Measurements from ENCODE around the gene ABCC8. TPM values are rescaled to one million over a fixed set of nuclear protein-coding genes. Genes with fewer than 3 reads are reported as not detected.

The ABCC8 gene
- total and polyA plus RNA-seq, 10 of the 15 experiments (the other 5 are each of a cell fraction or from before 2014, with no cell fraction given) = not detected

DNA sequence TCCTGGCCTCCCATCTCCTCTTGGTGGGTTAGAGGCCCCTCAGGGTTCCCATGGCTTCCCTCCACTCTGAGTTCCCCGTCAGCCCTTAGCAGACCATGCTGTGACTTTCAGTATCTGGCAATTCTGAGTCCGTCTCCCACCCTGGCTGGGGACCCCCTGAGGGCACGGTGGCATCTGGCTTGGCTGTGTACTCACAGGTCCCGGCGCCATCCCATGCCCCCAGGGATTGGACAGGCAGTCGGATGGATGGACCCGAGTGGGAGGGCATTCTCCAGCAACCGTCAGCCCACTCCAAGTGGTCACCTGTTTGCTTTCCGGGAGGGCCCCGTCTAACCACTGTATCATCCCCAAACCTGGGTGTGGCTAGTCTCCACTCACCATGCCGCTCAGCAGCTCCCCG, 24.0 kb upstream of the ABCC8 start:
- CTCF ChIA-PET = no interaction called here
- no peak overlapping the region for H2AFZ ChIP-seq (ENCODE audit: control insufficient read depth, low read depth, low read length)
- WGBS (ENCODE audit: insufficient coverage, insufficient replicate concordance, low lambda C conversion rate, missing lambda C conversion rate) = 33% methylated on average over 12 of the region's 12 CpGs
- no peak overlapping the region for H3K9ac ChIP-seq (ENCODE audit: control insufficient read depth, insufficient read depth, low read length)
- no peak for FAIRE-seq
- SMC1A ChIA-PET (ENCODE audit: uncharacterized antibody, unreplicated experiment) = no interaction called here
- no peak for DNase-seq (ENCODE audit: low read depth, low spot score)
- H3K79me2 ChIP-seq (ENCODE audit: control insufficient read depth, insufficient read depth, low read length) = no peaks in the 10 kb centered on the region
- no peak overlapping the region for H3K4me2 ChIP-seq (ENCODE audit: control insufficient read depth, insufficient read depth)
- no peak for TF ChIP-seq ZNF384 (IDR thresholded peaks at IDR 0.05; ENCODE audit: borderline replicate concordance, low read depth, low read length)
- TF ChIP-seq, protein P1, sequence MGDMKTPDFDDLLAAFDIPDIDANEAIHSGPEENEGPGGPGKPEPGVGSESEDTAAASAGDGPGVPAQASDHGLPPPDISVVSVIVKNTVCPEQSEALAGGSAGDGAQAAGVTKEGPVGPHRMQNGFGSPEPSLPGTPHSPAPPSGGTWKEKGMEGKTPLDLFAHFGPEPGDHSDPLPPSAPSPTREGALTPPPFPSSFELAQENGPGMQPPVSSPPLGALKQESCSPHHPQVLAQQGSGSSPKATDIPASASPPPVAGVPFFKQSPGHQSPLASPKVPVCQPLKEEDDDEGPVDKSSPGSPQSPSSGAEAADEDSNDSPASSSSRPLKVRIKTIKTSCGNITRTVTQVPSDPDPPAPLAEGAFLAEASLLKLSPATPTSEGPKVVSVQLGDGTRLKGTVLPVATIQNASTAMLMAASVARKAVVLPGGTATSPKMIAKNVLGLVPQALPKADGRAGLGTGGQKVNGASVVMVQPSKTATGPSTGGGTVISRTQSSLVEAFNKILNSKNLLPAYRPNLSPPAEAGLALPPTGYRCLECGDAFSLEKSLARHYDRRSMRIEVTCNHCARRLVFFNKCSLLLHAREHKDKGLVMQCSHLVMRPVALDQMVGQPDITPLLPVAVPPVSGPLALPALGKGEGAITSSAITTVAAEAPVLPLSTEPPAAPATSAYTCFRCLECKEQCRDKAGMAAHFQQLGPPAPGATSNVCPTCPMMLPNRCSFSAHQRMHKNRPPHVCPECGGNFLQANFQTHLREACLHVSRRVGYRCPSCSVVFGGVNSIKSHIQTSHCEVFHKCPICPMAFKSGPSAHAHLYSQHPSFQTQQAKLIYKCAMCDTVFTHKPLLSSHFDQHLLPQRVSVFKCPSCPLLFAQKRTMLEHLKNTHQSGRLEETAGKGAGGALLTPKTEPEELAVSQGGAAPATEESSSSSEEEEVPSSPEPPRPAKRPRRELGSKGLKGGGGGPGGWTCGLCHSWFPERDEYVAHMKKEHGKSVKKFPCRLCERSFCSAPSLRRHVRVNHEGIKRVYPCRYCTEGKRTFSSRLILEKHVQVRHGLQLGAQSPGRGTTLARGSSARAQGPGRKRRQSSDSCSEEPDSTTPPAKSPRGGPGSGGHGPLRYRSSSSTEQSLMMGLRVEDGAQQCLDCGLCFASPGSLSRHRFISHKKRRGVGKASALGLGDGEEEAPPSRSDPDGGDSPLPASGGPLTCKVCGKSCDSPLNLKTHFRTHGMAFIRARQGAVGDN (IDR thresholded peaks at IDR 0.05) = no peak
- no peak for TF ChIP-seq ZZZ3 (IDR thresholded peaks at IDR 0.05; ENCODE audit: control insufficient read depth, insufficient read length, low read depth)
- no peak for TF ChIP-seq TCF7 (IDR thresholded peaks at IDR 0.05; ENCODE audit: borderline replicate concordance)
- no peak for TF ChIP-seq KLF5 (IDR thresholded peaks at IDR 0.05; ENCODE audit: partially characterized antibody)
- TF ChIP-seq KAT2A (conservative IDR thresholded peaks at IDR 0.05; ENCODE audit: control insufficient read depth, low read depth, low read length) = no peak
- TF ChIP-seq CEBPB (IDR thresholded peaks at IDR 0.05; ENCODE audit: borderline replicate concordance in 1 of 2, low read depth in 2 of 2, low read length in 2 of 2) = no peak
- no peak for TF ChIP-seq HCFC1 (IDR thresholded peaks at IDR 0.05; ENCODE audit: low read length)
- TF ChIP-seq KDM1A (IDR thresholded peaks at IDR 0.05; ENCODE audit: borderline replicate concordance) = no peak
- no peak for TF ChIP-seq SUPT20H (IDR thresholded peaks at IDR 0.05; ENCODE audit: borderline replicate concordance, control insufficient read depth, low read depth, low read length)
- no peaks in the 10 kb centered on the region for H3K36me3 ChIP-seq (ENCODE audit: control insufficient read depth in 2 of 2, insufficient read depth in 2 of 2, low read length in 1 of 2)
- peaks cover 0 to 3% of the 10 kb centered on the region in 2 experiments; a peak in 3 of 4 replicates for H3K27me3 ChIP-seq (replicated peaks in 1 of 2; ENCODE audit: control insufficient read depth in 2 of 2, insufficient read depth in 2 of 2, low read length in 1 of 2)
- intact Hi-C loops (cut with micrococcal nuclease; ENCODE audit: unreplicated experiment) (loop anchor here (5.0 kb wide), 1 partner anchor 553 kb away; no protein-coding TSS in a partner anchor), in situ Hi-C loops (cut with MboI) (loop anchor here (10.0 kb wide), 1 partner anchor 116 kb away; the partner anchor contains the start of gene KCNJ11)
- H3K4me1 ChIP-seq (ENCODE audit: control insufficient read depth, insufficient read depth, low read length) = no peaks in the 10 kb centered on the region
- no peak overlapping the region for H3K4me3 ChIP-seq
- RAD21 ChIA-PET (ENCODE audit: unreplicated experiment) = no interaction called here
- H3K9me3 ChIP-seq (replicated peaks; ENCODE audit: control insufficient read depth, insufficient read depth, low read length) = no peaks in the 10 kb centered on the region
- no peak for ATAC-seq
- POLR2A ChIA-PET = no interaction called here
- no peak overlapping the region for H3K27ac ChIP-seq (ENCODE audit: control insufficient read depth, insufficient read depth)
- no peaks in the 10 kb centered on the region; the same call in 1 of the 2 replicates for H4K20me1 ChIP-seq (ENCODE audit: control insufficient read depth, insufficient read depth)
- BruUV-seq (replicated peaks) = no TSS peak
